Body of pancreas (tissue), 4 donors: ENCODE data around the gene TAF11L11. TPM values are rescaled to one million over a fixed set of nuclear protein-coding genes. Genes with fewer than 3 reads are reported as not detected.
"Not testable (repeated sequence)": the region's sequence is repeated elsewhere in the genome, so short reads cannot be mapped to it uniquely, and the experiment has no call there.

Source experiments
- ATAC-seq: fragments of 150-250 bp; one replicate; pipeline ENCODE4 v1.9.1; 2016
- DNase-seq, 4 donors: peaks; one replicate each; pipeline ENCODE4 v3.0.0-alpha.2; 2019
- H3K27ac ChIP-seq, 4 donors: fragments of 200-600 bp; sonication (generic); 1 replicate in 3 of 4; 2 replicates in 1 of 4; pipeline versions ENCODE4 v1.5.1 to v1.6.1; 2016 to 2019; ENCODE audit warnings: mild to moderate bottlenecking in 1 of 4, mixed read lengths in 1 of 4, moderate library complexity in 1 of 4
- H3K27me3 ChIP-seq, 2 donors: fragments of 200-600 bp; sonication (generic); one replicate each; pipeline ENCODE4 v1.6.0; 2016; ENCODE audit warnings: mild to moderate bottlenecking in 1 of 2
- H3K36me3 ChIP-seq, 2 donors: fragments of 200-600 bp; sonication (generic); replicated peaks in 1 of 2; 2 replicates each; pipeline ENCODE4 v1.5.1; 2016; ENCODE audit warnings: low read depth in 2 of 2; ENCODE audit not compliant: insufficient read depth in 1 of 2
- H3K4me1 ChIP-seq: fragments of 200-600 bp; sonication (generic); one replicate; pipeline ENCODE4 v1.6.0; 2016
- H3K4me3 ChIP-seq, 2 donors: fragments of 200-600 bp; sonication (generic); 1 replicate in 1 of 2; 2 replicates in 1 of 2; pipeline ENCODE4 v1.5.1; 2016 to 2019
- H3K9me3 ChIP-seq, 3 donors: fragments of 200-600 bp; sonication (generic); 1 replicate in 2 of 3; 2 replicates in 1 of 3; pipeline ENCODE4 v1.5.1; 2016
- CTCF ChIP-seq, 7 experiments: fragments of 450-650 bp in 4 of 7; fragments of 200-600 bp in 3 of 7; sonication (generic) in 3 of 7; IDR thresholded peaks; one replicate each; pipeline ENCODE4 v1.5.1; 2016 to 2019; ENCODE audit warnings: antibody characterized with exemption in 7 of 7
- POLR2A ChIP-seq, 3 donors: fragments of 450-650 bp; IDR thresholded peaks; one replicate each; pipeline ENCODE4 v1.6.1; 2016; ENCODE audit warnings: antibody characterized with exemption in 3 of 3, mild to moderate bottlenecking in 2 of 3
- WGBS, 2 donors: methylation state at CpG; one replicate each; pipeline ENCODE4 v1.1.5; 2017; 5-methylcytosine and 5-hydroxymethylcytosine counted together
- intact Hi-C: fragments of 100-400 bp; cut with DNase I; formaldehyde crosslinking; loops from one replicate; pipeline ENCODE4 v1.15.1; 2023
- small RNA-seq: library from RNA; depleted of rRNA; stranded (forward); fragments of <200 nt; gene quantifications from one replicate; pipeline ENCODE3, GENCODE V24; 2016
- total RNA-seq, 2 donors: library from RNA; depleted of rRNA; stranded (reverse); fragments of >200 nt; gene quantifications; one replicate each; pipeline ENCODE4 v1.1.0, GENCODE V29; 2016

The TAF11L11 gene
- total RNA-seq, 2 donors from 2014 or later, result not detected

- Histone ChIP-seq H3K27ac (no peak within 1 kb of the TSS), H3K9me3 (no peaks in the 10 kb centered on the region), H3K27me3 (no peaks in the 10 kb centered on the region), H3K4me1 (no peaks in the 10 kb centered on the region), H3K4me3 (no peak within 1 kb of the TSS), H3K36me3 (no peaks in the 10 kb centered on the region)
- DNase-seq, result no peak
- no peak for TF ChIP-seq CTCF (IDR thresholded peaks at IDR 0.05)
- TF ChIP-seq POLR2A (IDR thresholded peaks at IDR 0.05), result no peak
- ATAC-seq, result no peak
- intact Hi-C loops, result no loop called here
- WGBS, 2 donors, result 44 to 68% methylated on average over 3 to 5 of the region's 5 CpGs
Observed at GRCh38 chr5:17634160-17634559, 30.2 kb downstream of the TAF11L11 start, which contains the start of gene TAF11L14. Gene TAF11L14 (plus strand): TSS chr5:17634460.

GRCh38 chr5:17649232-17649631, 45.2 kb downstream of the TAF11L11 start:
- H3K27ac ChIP-seq, DNase-seq, H3K27me3 ChIP-seq, intact Hi-C loops, H3K9me3 ChIP-seq, H3K4me3 ChIP-seq, H3K4me1 ChIP-seq, H3K36me3 ChIP-seq, ATAC-seq: not testable (repeated sequence)
- 83 to 87% methylated on average over 8 to 10 of the region's 10 CpGs for WGBS, 2 donors

DNA sequence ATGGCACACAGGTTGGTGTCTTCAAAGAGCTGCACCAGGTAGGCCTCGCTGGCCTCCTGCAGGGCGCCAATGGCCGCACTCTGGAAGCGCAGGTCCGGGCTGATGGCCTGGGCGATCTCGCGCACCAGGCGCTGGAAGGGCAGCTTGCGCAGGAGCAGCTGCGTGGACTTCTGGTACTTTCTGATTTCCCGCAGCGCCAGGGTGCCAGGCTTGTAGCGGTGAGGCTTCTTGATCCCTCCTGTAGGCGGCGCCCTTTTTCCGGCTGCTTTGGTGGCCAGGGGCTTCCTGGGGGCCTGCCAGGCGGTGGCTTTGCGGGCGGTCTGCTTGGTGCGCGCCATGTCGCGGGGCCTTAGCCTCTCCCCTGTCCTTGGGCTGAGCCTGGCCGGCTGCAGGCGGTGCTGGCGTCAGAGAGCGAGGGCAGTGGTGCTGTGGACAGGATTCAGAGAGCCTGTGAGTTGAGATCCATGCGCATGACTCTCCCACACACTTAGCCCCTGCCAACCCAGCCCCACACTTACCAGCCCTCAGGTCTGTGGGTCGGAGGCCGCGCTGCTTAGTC, 51.3 kb downstream of the TAF11L11 start:
- H3K4me1 ChIP-seq, intact Hi-C loops, ATAC-seq, H3K4me3 ChIP-seq, H3K9me3 ChIP-seq, H3K36me3 ChIP-seq, DNase-seq, H3K27me3 ChIP-seq, H3K27ac ChIP-seq: not testable (repeated sequence)
- WGBS, 2 donors, result 88 to 91% methylated on average over 4 to 18 of the region's 32 CpGs

Small RNA genes within 50 kb of the gene (small RNA-seq; reads per million reads assigned to genes)
- gene AC233724.1 (not detected), gene AC233724.2 (not detected), gene AC233724.3 (not detected), gene AC233724.4 (not detected), gene AC233724.6 (not detected), gene AC233724.7 (not detected)

Other genes starting within 250 kb of the TAF11L11 start
- gene TAF11L2, start 106.0 kb upstream of the TAF11L11 start, total RNA-seq, result not detected
- not detected for gene TAF11L3, start 85.8 kb upstream of the TAF11L11 start, total RNA-seq
- not detected for gene TAF11L4, start 82.4 kb upstream of the TAF11L11 start, total RNA-seq
- not detected for gene TAF11L5, start 78.9 kb upstream of the TAF11L11 start, total RNA-seq
- not detected for gene TAF11L6, start 75.5 kb upstream of the TAF11L11 start, total RNA-seq
- not detected for gene TAF11L7, start 18.4 kb upstream of the TAF11L11 start, total RNA-seq
- not detected for gene TAF11L8, start 13.2 kb upstream of the TAF11L11 start, total RNA-seq
- not detected for gene TAF11L9, start 9.8 kb upstream of the TAF11L11 start, total RNA-seq
- not detected for gene TAF11L10, start 6.4 kb upstream of the TAF11L11 start, total RNA-seq
- not detected for gene TAF11L12, start 6.2 kb downstream of the TAF11L11 start, total RNA-seq
- not detected for gene TAF11L13, start 27.9 kb downstream of the TAF11L11 start, total RNA-seq
- gene TAF11L14, start 30.3 kb downstream of the TAF11L11 start, total RNA-seq, result not detected